ENCODE data around the gene SNX25.

DNA sequence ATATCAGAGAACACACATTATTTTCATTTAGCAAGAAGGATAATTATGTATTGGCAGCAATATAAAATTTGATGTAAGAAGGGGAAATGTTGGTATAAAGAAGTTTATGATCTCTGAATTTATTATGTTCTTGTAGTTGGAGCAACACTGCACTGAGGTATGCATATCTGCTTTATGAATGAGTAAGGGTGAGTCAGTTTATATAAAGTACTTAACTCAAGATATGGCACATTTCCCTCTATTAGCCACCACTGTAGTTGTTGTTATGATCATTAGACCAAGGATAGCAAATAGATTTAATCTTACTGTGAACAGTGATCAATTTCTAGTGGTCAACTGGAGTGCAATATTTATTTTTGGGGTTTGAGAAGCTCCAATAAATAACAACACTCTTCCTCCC is 66.6 kb downstream of the SNX25 start:
- TF ChIP-seq POLR2AphosphoS5 (IDR thresholded peaks at IDR 0.05; ENCODE audit: low read depth, low read length), result no peak
- TF ChIP-seq, protein P1, sequence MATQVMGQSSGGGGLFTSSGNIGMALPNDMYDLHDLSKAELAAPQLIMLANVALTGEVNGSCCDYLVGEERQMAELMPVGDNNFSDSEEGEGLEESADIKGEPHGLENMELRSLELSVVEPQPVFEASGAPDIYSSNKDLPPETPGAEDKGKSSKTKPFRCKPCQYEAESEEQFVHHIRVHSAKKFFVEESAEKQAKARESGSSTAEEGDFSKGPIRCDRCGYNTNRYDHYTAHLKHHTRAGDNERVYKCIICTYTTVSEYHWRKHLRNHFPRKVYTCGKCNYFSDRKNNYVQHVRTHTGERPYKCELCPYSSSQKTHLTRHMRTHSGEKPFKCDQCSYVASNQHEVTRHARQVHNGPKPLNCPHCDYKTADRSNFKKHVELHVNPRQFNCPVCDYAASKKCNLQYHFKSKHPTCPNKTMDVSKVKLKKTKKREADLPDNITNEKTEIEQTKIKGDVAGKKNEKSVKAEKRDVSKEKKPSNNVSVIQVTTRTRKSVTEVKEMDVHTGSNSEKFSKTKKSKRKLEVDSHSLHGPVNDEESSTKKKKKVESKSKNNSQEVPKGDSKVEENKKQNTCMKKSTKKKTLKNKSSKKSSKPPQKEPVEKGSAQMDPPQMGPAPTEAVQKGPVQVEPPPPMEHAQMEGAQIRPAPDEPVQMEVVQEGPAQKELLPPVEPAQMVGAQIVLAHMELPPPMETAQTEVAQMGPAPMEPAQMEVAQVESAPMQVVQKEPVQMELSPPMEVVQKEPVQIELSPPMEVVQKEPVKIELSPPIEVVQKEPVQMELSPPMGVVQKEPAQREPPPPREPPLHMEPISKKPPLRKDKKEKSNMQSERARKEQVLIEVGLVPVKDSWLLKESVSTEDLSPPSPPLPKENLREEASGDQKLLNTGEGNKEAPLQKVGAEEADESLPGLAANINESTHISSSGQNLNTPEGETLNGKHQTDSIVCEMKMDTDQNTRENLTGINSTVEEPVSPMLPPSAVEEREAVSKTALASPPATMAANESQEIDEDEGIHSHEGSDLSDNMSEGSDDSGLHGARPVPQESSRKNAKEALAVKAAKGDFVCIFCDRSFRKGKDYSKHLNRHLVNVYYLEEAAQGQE (IDR thresholded peaks at IDR 0.05; ENCODE audit: insufficient read depth in 1 of 2, low read depth in 2 of 2, low read length in 2 of 2), result no peak
